Nephron progenitor cell (in vitro differentiated cells): Measurements from ENCODE around the gene SHMT2.

ENCODE experiments used
- DNase-seq: peaks from one replicate; pipeline ENCODE4 v3.0.0; 2021
- H3K27ac Mint-ChIP-seq: 2 replicates; pipeline ENCODE4 v1.8.0; 2021; ENCODE audit warnings: mild to moderate bottlenecking, moderate library complexity, mixed read lengths
- H3K27me3 Mint-ChIP-seq: 2 replicates; pipeline ENCODE4 v1.8.0; 2021; ENCODE audit warnings: mild to moderate bottlenecking, low read depth, mixed read lengths; ENCODE audit not compliant: poor library complexity
- H3K36me3 Mint-ChIP-seq: 2 replicates; pipeline ENCODE4 v1.8.0; 2021; ENCODE audit warnings: low read depth, mixed read lengths
- H3K4me1 Mint-ChIP-seq: 2 replicates; pipeline ENCODE4 v1.8.0; 2021; ENCODE audit warnings: mixed read lengths
- H3K4me3 Mint-ChIP-seq: 2 replicates; pipeline ENCODE4 v1.8.0; 2021; ENCODE audit warnings: mild to moderate bottlenecking, moderate library complexity, mixed read lengths
- H3K9me3 Mint-ChIP-seq: 2 replicates; pipeline ENCODE4 v1.8.0; 2021; ENCODE audit warnings: mild to moderate bottlenecking, moderate library complexity, mixed read lengths
- TF ChIP-seq, protein P1 (sequence below): fragments of 200-600 bp; sonication (generic); IDR thresholded peaks from 2 replicates; pipeline ENCODE4 v1.5.0; 2021; ENCODE audit warnings: antibody characterized with exemption

The SHMT2 gene

DNA sequence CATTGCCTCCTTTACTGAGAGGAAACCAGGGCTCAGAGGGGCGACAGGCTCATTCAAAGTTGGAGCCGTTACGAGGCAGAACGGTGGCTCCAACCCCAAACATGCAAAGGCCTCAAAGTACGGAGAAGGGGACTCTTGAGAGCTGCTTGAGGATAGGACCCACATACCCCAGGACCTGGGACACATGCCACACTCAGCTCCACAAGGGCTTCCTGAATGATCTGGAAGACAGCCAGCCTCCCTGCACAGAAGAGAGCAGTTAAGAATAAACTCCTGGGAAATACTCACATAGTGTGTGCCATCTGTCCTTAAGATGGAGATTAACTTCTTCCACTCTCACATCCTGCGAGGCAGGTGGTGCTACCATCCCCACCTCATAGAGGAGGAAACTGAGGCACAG, 39.5 kb upstream of the SHMT2 start:
- Mint-ChIP-seq H3K9me3 (no peaks in the 10 kb centered on the region), H3K36me3 (peaks cover 45% of the 10 kb centered on the region), H3K4me1 (no peaks in the 10 kb centered on the region), H3K27me3 (no peaks in the 10 kb centered on the region), H3K27ac (no peak overlapping the region), H3K4me3 (no peak overlapping the region)
- no peak for DNase-seq
- TF ChIP-seq, protein P1, sequence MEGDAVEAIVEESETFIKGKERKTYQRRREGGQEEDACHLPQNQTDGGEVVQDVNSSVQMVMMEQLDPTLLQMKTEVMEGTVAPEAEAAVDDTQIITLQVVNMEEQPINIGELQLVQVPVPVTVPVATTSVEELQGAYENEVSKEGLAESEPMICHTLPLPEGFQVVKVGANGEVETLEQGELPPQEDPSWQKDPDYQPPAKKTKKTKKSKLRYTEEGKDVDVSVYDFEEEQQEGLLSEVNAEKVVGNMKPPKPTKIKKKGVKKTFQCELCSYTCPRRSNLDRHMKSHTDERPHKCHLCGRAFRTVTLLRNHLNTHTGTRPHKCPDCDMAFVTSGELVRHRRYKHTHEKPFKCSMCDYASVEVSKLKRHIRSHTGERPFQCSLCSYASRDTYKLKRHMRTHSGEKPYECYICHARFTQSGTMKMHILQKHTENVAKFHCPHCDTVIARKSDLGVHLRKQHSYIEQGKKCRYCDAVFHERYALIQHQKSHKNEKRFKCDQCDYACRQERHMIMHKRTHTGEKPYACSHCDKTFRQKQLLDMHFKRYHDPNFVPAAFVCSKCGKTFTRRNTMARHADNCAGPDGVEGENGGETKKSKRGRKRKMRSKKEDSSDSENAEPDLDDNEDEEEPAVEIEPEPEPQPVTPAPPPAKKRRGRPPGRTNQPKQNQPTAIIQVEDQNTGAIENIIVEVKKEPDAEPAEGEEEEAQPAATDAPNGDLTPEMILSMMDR, result no peak

DNA sequence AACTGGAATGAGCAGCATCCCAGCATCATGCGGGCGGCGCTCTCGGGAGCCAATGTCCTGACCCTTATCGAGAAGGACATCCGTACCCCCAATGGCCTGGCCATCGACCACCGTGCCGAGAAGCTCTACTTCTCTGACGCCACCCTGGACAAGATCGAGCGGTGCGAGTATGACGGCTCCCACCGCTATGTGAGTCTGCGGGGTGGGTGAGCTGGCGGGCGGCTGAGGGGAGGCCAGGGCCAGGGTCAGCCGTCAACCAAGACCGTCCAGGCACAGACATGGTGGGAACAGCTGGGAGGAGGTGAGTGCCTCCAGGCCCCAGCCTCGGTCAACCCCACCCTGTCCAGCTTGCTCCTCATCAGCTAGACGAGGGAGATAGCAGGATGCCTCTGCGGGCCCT, 38.7 kb upstream of the SHMT2 start:
- no peaks in the 10 kb centered on the region for H3K27me3 Mint-ChIP-seq
- DNase-seq, result no peak
- H3K27ac Mint-ChIP-seq, result no peak overlapping the region
- no peaks in the 10 kb centered on the region for H3K4me1 Mint-ChIP-seq
- H3K36me3 Mint-ChIP-seq, result peaks cover 44% of the 10 kb centered on the region
- TF ChIP-seq, protein P1, result no peak
- no peaks in the 10 kb centered on the region for H3K9me3 Mint-ChIP-seq
- H3K4me3 Mint-ChIP-seq, result no peak overlapping the region

DNA sequence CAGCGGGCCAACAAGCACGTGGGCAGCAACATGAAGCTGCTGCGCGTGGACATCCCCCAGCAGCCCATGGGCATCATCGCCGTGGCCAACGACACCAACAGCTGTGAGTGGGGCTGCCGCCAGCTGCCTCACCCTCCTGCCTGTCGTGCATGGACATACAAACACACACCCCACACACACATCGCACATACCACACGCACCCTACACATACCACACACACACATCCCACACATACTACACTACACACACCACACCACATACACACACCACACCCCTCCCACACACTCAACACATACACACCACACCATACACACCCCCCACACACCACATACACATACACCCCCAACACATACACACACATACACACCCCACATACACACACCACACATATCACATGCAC, 38.1 kb upstream of the SHMT2 start:
- Mint-ChIP-seq H3K27me3 (no peaks in the 10 kb centered on the region), H3K36me3 (peaks cover 46% of the 10 kb centered on the region), H3K4me3 (no peak overlapping the region), H3K27ac (no peak overlapping the region), H3K9me3 (no peaks in the 10 kb centered on the region), H3K4me1 (no peaks in the 10 kb centered on the region)
- TF ChIP-seq, protein P1, result no peak
- DNase-seq, result no peak

- TF ChIP-seq, protein P1, result no peak
- Mint-ChIP-seq H3K36me3 (peaks cover 48% of the 10 kb centered on the region), H3K27ac (no peak overlapping the region), H3K9me3 (no peaks in the 10 kb centered on the region), H3K4me1 (no peaks in the 10 kb centered on the region), H3K4me3 (no peak overlapping the region), H3K27me3 (no peaks in the 10 kb centered on the region)
- DNase-seq, result no peak
Measured at GRCh38 chr12:57192920-57193319, 36.6 kb upstream of the SHMT2 start.

GRCh38 chr12:57193706-57194245, 35.7 kb upstream of the SHMT2 start:
- no peaks in the 10 kb centered on the region for H3K9me3 Mint-ChIP-seq
- no peaks in the 10 kb centered on the region for H3K27me3 Mint-ChIP-seq
- TF ChIP-seq, protein P1, result no peak
- no peaks in the 10 kb centered on the region for H3K4me1 Mint-ChIP-seq
- no peak for DNase-seq
- peaks cover 54% of the 10 kb centered on the region for H3K36me3 Mint-ChIP-seq
- no peak overlapping the region for H3K27ac Mint-ChIP-seq
- H3K4me3 Mint-ChIP-seq, result no peak overlapping the region

DNA sequence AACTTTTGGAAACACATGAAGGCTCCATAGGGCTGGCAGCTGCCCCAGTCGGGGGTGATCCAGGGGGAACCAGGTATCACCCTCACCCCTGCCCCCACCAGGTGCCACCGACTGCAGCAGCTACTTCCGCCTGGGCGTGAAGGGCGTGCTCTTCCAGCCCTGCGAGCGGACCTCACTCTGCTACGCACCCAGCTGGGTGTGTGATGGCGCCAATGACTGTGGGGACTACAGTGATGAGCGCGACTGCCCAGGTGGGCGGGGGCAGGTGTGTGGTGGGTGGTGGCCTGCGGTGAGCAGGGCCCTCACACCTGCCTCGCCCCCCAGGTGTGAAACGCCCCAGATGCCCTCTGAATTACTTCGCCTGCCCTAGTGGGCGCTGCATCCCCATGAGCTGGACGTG, 35.3 kb upstream of the SHMT2 start:
- Mint-ChIP-seq H3K27me3 (no peaks in the 10 kb centered on the region), H3K27ac (no peak overlapping the region), H3K36me3 (peaks cover 53% of the 10 kb centered on the region), H3K4me1 (no peaks in the 10 kb centered on the region), H3K9me3 (no peaks in the 10 kb centered on the region), H3K4me3 (no peak overlapping the region)
- TF ChIP-seq, protein P1, result no peak
- DNase-seq, result no peak
